Prostate gland (tissue), 2 donors: ENCODE results near the gene RAPSN. TPM values are rescaled to one million over a fixed set of nuclear protein-coding genes. Genes with fewer than 3 reads are reported as not detected.

ENCODE experiments used
- DNase-seq: peaks from one replicate; pipeline ENCODE4 v3.0.0-alpha.2; 2019; ENCODE audit warnings: low spot score
- H3K27ac ChIP-seq, 2 donors: fragments of 200-600 bp; sonication (generic); 2 replicates each; pipeline ENCODE4 v1.5.1; 2017 to 2019
- H3K27me3 ChIP-seq: fragments of 200-600 bp; sonication (generic); replicated peaks from 2 replicates; pipeline ENCODE4 v1.5.1; 2019; ENCODE audit not compliant: insufficient read depth
- H3K36me3 ChIP-seq, 2 donors: fragments of 200-600 bp; sonication (generic); 1 replicate in 1 of 2; 2 replicates in 1 of 2; pipeline versions ENCODE4 v1.5.1 to v1.8.1; 2017 to 2019
- H3K4me1 ChIP-seq: fragments of 200-600 bp; sonication (generic); replicated peaks from 2 replicates; pipeline ENCODE4 v1.5.1; 2019
- H3K4me3 ChIP-seq, 2 donors: fragments of 200-600 bp; sonication (generic); 2 replicates each; pipeline ENCODE4 v1.5.1; 2017 to 2019
- H3K9me3 ChIP-seq: fragments of 200-600 bp; sonication (generic); 2 replicates; pipeline ENCODE4 v1.5.1; 2017
- POLR2A ChIP-seq: fragments of 450-650 bp; IDR thresholded peaks from one replicate; pipeline ENCODE4 v1.6.1; 2016; ENCODE audit warnings: antibody characterized with exemption, mild to moderate bottlenecking
- POLR2AphosphoS5 ChIP-seq: sonication (generic); formaldehyde crosslinking; IDR thresholded peaks from one replicate; pipeline ENCODE4 v1.6.1; 2017; ENCODE audit warnings: antibody characterized with exemption
- WGBS: methylation state at CpG from one replicate; pipeline ENCODE4 v1.1.5; 2018; 5-methylcytosine and 5-hydroxymethylcytosine counted together
- intact Hi-C: fragments of 100-400 bp; cut with DNase I; formaldehyde crosslinking; loops from one replicate; pipeline ENCODE4 v1.14.2; 2022
- total RNA-seq, 2 donors: library from RNA; depleted of rRNA; stranded (reverse); fragments of >200 nt; gene quantifications; one replicate each; pipeline ENCODE4 v1.1.0, GENCODE V29; 2016
- TF ChIP-seq, protein P1 (sequence below), 4 experiments: fragments of 200-600 bp in 2 of 4; fragments of 450-650 bp in 2 of 4; sonication (generic) in 2 of 4; IDR thresholded peaks; 1 replicate in 3 of 4; 2 replicates in 1 of 4; pipeline ENCODE4 v1.5.1; 2016 to 2019; ENCODE audit warnings: antibody characterized with exemption in 4 of 4, mild to moderate bottlenecking in 2 of 4, moderate library complexity in 2 of 4

RAPSN gene
- total RNA-seq, 2 donors from 2014 or later, result 1.3 TPM; not detected in 1

DNA sequence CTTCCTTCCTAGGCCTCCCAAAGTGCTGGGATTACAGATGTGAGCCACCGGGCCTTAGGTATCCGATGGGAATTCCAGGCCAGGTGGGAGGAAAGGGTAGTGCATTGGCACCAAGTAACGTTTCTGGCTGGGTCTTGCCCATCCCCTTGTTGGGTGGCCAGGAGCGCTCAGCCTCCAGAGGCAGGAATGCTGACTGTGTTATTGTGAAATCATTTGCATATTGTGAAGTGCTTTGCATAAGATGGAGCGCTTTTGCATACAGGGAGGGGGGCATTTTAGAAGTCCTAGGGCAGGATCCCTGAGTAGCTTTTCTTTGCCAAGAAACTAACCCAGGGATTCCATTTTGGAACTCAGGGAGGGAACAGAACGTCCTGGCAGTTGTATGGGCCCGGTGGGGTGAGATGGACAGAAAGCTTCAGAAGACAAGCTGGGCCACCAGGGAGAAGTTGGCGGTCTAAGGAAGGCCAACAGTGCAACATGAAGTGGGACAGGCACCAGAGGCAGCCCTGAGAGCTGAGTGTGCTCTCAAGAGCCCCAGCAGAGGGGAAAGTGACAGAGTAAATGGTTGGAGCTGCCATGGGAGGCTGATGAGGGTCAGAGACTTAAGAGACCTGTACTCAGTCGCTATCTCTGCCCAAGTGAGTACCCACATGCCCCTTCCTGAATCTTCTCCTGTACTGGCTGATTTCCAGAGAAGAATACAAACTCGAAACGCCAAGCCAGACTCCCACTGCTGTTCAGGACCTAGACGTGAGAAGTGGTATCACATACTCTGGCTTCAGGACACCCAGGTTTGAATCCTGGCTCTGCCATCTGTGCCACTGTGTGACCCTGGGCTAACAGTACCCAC is 41.8 kb downstream of the RAPSN start:
- Histone ChIP-seq H3K27me3 (no peaks in the 10 kb centered on the region), H3K27ac (peak overlapping the region; percentile 90 to 94), H3K9me3 (no peaks in the 10 kb centered on the region), H3K4me3 (peak overlapping the region; percentile 58 to 68), H3K36me3 (no peaks in the 10 kb centered on the region), H3K4me1 (peaks cover 8% of the 10 kb centered on the region)
- intact Hi-C loops, result loop anchor here (5.0 to 10.0 kb wide), 2 partner anchors 35 to 148 kb away; partner anchors contain the start of gene CELF1
- TF ChIP-seq, protein P1, sequence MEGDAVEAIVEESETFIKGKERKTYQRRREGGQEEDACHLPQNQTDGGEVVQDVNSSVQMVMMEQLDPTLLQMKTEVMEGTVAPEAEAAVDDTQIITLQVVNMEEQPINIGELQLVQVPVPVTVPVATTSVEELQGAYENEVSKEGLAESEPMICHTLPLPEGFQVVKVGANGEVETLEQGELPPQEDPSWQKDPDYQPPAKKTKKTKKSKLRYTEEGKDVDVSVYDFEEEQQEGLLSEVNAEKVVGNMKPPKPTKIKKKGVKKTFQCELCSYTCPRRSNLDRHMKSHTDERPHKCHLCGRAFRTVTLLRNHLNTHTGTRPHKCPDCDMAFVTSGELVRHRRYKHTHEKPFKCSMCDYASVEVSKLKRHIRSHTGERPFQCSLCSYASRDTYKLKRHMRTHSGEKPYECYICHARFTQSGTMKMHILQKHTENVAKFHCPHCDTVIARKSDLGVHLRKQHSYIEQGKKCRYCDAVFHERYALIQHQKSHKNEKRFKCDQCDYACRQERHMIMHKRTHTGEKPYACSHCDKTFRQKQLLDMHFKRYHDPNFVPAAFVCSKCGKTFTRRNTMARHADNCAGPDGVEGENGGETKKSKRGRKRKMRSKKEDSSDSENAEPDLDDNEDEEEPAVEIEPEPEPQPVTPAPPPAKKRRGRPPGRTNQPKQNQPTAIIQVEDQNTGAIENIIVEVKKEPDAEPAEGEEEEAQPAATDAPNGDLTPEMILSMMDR (IDR thresholded peaks at IDR 0.05), result peak in 1 of 4 experiments; percentile 14
- TF ChIP-seq POLR2AphosphoS5 (no peak), POLR2A (no peak)
- DNase-seq, result no peak
- 38% methylated on average over 12 of the region's 12 CpGs for WGBS

DNA sequence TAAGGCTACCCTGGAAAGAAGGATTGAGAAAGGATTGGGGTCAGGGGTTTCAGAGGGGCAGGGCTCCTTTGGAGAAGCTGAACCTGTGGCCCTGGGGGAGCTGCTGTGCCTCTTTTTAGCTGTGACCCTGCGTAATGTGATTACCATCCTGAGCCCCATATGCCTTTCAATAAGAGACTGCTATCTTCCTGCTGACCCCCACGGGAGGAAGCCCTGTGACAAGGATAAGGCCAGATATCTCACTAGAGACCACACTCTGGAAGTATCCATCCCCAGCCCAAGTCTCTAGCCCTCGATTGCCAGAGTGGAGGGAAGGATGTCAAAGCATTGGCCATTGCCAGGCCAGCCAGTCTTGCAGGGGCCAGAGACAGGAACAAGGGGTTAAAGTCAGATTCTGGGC is 45.4 kb downstream of the RAPSN start:
- TF ChIP-seq POLR2A (no peak), POLR2AphosphoS5 (no peak)
- TF ChIP-seq, protein P1 (IDR thresholded peaks at IDR 0.05), result no peak
- no peaks in the 10 kb centered on the region for H3K36me3 ChIP-seq
- DNase-seq, result no peak
- no peak overlapping the region for H3K27ac ChIP-seq
- intact Hi-C loops, result loop anchor here (10.0 kb wide), 1 partner anchor 151 kb away; the partner anchor contains the start of gene CELF1
- 73% methylated on average over 3 of the region's 3 CpGs for WGBS
- no peaks in the 10 kb centered on the region for H3K9me3 ChIP-seq
- H3K4me1 ChIP-seq, result peaks cover 6% of the 10 kb centered on the region
- H3K27me3 ChIP-seq, result no peaks in the 10 kb centered on the region
- no peak overlapping the region for H3K4me3 ChIP-seq

DNA sequence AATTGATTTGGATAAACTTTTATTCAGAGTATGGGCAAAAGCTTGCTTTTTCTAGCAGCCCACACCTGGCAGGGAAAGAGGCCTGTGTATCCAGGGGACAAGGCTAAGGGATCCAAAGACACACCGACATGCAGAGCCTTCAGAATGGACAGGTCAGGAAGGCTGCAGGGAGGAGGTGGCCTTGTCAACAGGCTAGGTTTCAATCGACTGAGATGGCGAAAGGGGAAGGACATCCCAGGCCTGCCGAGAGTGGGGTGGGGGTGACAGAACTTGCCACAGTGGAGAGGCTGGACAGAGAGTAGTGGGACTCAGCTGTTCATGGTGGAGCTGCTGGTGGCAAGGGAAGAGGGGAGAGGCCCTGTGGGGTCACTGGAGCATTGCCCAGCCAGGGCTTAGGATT is 45.8 kb downstream of the RAPSN start:
- intact Hi-C loops, result loop anchor here (10.0 kb wide), 1 partner anchor 152 kb away; the partner anchor contains the start of gene CELF1
- Histone ChIP-seq H3K36me3 (no peaks in the 10 kb centered on the region), H3K27ac (no peak overlapping the region), H3K4me3 (no peak overlapping the region), H3K27me3 (no peaks in the 10 kb centered on the region), H3K4me1 (peaks cover 6% of the 10 kb centered on the region), H3K9me3 (no peaks in the 10 kb centered on the region)
- TF ChIP-seq POLR2AphosphoS5 (no peak), POLR2A (no peak)
- TF ChIP-seq, protein P1 (IDR thresholded peaks at IDR 0.05), result no peak
- 71% methylated on average over 4 of the region's 4 CpGs for WGBS
- DNase-seq, result no peak

DNA sequence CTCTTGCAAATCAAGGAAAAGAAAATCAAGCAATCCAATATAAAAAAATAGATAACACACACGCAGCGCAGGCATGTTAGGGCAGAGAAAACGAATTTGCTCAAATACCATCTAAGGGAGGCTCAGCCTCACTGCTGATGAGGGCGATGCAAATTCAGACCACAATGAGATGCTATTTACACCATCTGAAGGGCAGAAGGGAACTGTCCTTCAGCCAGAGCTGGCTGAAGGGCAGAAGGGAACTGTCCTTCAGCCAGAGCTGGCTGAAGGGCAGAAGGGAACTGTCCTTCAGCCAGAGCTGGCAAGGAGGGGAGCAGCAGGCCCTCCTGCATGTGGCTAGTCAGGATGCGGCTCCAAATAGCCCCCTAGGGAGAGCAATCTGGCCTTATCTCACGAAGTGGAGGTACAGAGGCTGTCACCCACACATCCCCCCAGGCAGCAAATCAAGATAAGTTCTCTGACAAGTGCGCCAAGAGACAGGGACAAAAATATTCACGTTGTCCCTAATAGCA is 48.1 kb downstream of the RAPSN start:
- no peaks in the 10 kb centered on the region for H3K9me3 ChIP-seq
- no peak for TF ChIP-seq POLR2AphosphoS5
- TF ChIP-seq, protein P1 (IDR thresholded peaks at IDR 0.05), result no peak
- no peak for TF ChIP-seq POLR2A
- H3K4me3 ChIP-seq, result peak overlapping the region in 1 of 2 donors; percentile 53
- H3K27ac ChIP-seq, result peak overlapping the region; percentile 79 to 81
- 17% methylated on average over 8 of the region's 8 CpGs for WGBS
- no peaks in the 10 kb centered on the region for H3K36me3 ChIP-seq
- H3K4me1 ChIP-seq, result peaks cover 6% of the 10 kb centered on the region
- DNase-seq, result no peak
- intact Hi-C loops, result loop anchor here (10.0 kb wide), 1 partner anchor 154 kb away; the partner anchor contains the start of gene CELF1
- no peaks in the 10 kb centered on the region for H3K27me3 ChIP-seq
